OCI-LY7 (cell line): ENCODE data around the gene SPECC1.

Experiments used
- EZH2phosphoT487 ChIP-seq: fragments of 200-600 bp; sonication (generic); IDR thresholded peaks from 2 replicates; pipeline ENCODE4 v1.6.1; 2018; ENCODE audit warnings: low read depth, borderline replicate concordance, mild to moderate bottlenecking, mixed run types, antibody characterized with exemption, low read length, moderate library complexity, mixed read lengths
- TF ChIP-seq, protein P1 (sequence below): fragments of 200-600 bp; sonication (generic); conservative IDR thresholded peaks from 2 replicates; pipeline ENCODE4 v1.5.1; 2014; ENCODE audit warnings: mild to moderate bottlenecking, antibody characterized with exemption, low read length, moderate library complexity, mixed read lengths

DNA sequence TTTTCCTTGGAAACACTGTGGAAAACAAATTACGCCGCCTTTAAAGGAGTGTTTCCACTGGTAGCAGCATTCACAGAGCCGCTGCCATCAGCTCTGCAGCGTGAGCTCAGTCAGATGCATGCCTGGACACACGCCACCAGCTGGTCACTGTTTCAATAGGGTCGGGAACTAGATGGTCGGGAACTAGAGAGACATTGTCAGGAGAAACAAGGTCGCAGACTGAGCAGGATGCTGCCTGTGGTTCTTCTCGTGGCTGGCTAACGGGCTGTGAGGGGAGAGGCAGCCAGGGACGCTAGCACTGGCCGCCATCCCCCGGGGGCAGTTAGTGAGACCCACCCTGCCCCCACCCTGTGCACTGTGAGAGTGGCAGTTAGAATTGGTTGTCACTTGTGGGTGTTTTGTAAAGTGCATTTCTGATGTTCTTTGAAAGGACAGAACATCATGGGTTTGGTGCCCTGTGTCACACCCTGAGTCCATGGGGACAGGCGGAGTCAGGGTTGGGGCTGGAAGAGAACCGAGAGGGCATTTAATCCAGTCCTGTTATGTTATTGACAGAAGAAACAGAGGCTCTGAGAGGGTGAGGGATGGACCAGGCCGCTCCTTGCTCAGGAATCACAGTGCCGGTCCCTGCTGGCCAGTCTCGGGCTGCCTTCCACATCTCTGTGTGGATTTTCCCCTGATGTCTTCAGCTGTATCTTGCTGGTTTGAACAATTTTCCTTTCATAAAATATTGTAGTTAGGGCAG, 86.3 kb downstream of the SPECC1 start:
- TF ChIP-seq, protein P1, sequence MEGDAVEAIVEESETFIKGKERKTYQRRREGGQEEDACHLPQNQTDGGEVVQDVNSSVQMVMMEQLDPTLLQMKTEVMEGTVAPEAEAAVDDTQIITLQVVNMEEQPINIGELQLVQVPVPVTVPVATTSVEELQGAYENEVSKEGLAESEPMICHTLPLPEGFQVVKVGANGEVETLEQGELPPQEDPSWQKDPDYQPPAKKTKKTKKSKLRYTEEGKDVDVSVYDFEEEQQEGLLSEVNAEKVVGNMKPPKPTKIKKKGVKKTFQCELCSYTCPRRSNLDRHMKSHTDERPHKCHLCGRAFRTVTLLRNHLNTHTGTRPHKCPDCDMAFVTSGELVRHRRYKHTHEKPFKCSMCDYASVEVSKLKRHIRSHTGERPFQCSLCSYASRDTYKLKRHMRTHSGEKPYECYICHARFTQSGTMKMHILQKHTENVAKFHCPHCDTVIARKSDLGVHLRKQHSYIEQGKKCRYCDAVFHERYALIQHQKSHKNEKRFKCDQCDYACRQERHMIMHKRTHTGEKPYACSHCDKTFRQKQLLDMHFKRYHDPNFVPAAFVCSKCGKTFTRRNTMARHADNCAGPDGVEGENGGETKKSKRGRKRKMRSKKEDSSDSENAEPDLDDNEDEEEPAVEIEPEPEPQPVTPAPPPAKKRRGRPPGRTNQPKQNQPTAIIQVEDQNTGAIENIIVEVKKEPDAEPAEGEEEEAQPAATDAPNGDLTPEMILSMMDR: no peak
- no peak for TF ChIP-seq EZH2phosphoT487
